Mammary epithelial cell (primary cell): Measurements from ENCODE around the gene MTHFD1.

Source experiments
- EZH2 ChIP-seq: IDR thresholded peaks from 2 replicates; pipeline ENCODE4 v1.6.1; 2012; ENCODE audit warnings: low read length, inconsistent platforms, borderline replicate concordance
- TF ChIP-seq, protein P1 (sequence below), 2 donors: IDR thresholded peaks in 1 of 2; conservative IDR thresholded peaks in 1 of 2; 2 replicates each; pipeline ENCODE4 v1.5.1; 2011 to 2012; ENCODE audit warnings: inconsistent platforms in 2 of 2, low read length in 2 of 2, mild to moderate bottlenecking in 2 of 2, control low read depth in 1 of 2, low read depth in 1 of 2; ENCODE audit not compliant: insufficient read depth in 1 of 2; ENCODE audit errors: extremely low read depth in 1 of 2

DNA sequence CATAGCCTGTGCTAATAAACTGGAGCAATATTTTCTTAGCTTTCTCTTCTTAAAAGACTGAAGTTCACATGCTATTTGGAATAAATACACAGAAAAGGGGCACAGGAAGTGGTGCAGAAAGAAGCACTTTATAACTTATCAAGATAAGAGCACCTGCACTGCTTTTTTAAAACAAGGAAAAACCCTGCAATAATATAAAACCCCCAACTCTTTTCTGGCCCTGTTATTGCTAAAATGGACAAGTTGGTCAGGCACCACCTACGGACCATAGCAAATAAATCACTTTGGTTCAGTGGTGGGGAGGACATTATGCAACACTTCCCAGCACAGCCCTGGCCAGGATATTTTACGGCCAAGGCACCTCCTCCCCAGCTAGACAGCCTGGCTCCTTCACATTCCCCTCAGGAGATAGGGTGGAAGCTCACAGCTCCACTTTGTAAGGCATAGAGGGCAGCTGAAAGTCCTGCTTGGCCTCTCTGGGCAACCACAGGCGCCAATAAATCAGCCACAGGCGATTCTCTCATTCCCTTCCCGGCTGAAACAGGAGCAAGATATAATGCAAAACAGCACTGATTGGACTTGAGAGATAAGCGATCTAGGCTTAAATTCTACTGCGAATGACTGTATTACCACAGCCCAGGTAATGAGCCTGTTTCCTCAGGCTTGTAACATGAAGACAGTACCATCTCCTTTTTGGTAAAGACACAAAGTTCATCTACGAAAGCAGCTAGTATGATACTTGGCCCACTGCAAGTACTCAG lies 113.4 kb downstream of the MTHFD1 start:
- TF ChIP-seq, protein P1, sequence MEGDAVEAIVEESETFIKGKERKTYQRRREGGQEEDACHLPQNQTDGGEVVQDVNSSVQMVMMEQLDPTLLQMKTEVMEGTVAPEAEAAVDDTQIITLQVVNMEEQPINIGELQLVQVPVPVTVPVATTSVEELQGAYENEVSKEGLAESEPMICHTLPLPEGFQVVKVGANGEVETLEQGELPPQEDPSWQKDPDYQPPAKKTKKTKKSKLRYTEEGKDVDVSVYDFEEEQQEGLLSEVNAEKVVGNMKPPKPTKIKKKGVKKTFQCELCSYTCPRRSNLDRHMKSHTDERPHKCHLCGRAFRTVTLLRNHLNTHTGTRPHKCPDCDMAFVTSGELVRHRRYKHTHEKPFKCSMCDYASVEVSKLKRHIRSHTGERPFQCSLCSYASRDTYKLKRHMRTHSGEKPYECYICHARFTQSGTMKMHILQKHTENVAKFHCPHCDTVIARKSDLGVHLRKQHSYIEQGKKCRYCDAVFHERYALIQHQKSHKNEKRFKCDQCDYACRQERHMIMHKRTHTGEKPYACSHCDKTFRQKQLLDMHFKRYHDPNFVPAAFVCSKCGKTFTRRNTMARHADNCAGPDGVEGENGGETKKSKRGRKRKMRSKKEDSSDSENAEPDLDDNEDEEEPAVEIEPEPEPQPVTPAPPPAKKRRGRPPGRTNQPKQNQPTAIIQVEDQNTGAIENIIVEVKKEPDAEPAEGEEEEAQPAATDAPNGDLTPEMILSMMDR (conservative IDR thresholded peaks at IDR 0.05 in 1 of 2, IDR thresholded peaks at IDR 0.05 in 1 of 2; ENCODE audit: extremely low read depth in 1 of 2, insufficient read depth in 1 of 2, low read depth in 1 of 2, low read length in 2 of 2), result peak in 1 of 2 donors; percentile 7
- no peak for TF ChIP-seq EZH2
